Panc1 (cell line): ENCODE results near the gene TARBP2.
A peak's percentile ranks its signal among the peaks of the same experiment; 100 is the strongest.

Experiments used
- POLR2AphosphoS5 ChIP-seq: IDR thresholded peaks from 2 replicates; pipeline ENCODE4 v1.6.1; 2012; ENCODE audit warnings: mild to moderate bottlenecking, low read depth, low read length, moderate library complexity
- TCF7L2 ChIP-seq: IDR thresholded peaks from 2 replicates; pipeline ENCODE4 v1.6.1; 2011; ENCODE audit warnings: mild to moderate bottlenecking, low read depth, low read length, inconsistent platforms
- TF ChIP-seq, protein P1 (sequence below): fragments of 450-650 bp; IDR thresholded peaks from 2 replicates; pipeline ENCODE4 v1.5.1; 2017; ENCODE audit warnings: mild to moderate bottlenecking
- TF ChIP-seq, protein P2 (sequence below), 2 experiments: IDR thresholded peaks; 2 replicates each; pipeline ENCODE4 v1.6.1; 2011 to 2012; ENCODE audit warnings: low read depth in 2 of 2, control low read depth in 1 of 2, low read length in 1 of 2, mild to moderate bottlenecking in 1 of 2, moderate library complexity in 1 of 2; ENCODE audit not compliant: insufficient read depth in 1 of 2

DNA sequence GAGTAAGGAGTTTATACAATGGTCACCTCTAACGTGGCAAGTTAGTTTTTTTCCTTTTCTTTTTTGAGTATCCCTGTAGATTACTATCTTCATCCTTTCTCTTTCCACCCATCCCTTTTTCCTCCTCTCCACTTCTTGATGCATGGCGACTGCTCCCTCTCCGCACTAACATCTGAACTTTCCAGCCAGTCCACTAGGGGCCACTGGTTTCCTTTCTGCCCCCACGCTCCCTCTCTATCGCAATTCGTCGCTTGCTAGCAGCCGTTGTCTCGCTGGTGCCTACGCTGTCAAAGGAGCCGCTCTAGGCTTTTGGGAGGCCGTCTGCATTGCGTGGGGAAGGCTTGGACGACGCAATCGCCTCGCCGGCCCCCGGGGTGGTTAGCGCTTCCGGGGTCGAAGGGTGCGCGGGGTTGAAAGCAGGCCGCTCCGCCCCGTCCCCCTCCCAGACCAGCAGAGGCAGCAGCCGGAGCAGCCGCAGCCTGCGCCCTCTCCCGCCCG is 49.4 kb upstream of the TARBP2 start, which contains the start of gene PCBP2:
- TF ChIP-seq, protein P1, sequence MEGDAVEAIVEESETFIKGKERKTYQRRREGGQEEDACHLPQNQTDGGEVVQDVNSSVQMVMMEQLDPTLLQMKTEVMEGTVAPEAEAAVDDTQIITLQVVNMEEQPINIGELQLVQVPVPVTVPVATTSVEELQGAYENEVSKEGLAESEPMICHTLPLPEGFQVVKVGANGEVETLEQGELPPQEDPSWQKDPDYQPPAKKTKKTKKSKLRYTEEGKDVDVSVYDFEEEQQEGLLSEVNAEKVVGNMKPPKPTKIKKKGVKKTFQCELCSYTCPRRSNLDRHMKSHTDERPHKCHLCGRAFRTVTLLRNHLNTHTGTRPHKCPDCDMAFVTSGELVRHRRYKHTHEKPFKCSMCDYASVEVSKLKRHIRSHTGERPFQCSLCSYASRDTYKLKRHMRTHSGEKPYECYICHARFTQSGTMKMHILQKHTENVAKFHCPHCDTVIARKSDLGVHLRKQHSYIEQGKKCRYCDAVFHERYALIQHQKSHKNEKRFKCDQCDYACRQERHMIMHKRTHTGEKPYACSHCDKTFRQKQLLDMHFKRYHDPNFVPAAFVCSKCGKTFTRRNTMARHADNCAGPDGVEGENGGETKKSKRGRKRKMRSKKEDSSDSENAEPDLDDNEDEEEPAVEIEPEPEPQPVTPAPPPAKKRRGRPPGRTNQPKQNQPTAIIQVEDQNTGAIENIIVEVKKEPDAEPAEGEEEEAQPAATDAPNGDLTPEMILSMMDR = peak; percentile 93
- TF ChIP-seq POLR2AphosphoS5 (peak; percentile 75), TCF7L2 (peak; percentile 93)
- TF ChIP-seq, protein P2, sequence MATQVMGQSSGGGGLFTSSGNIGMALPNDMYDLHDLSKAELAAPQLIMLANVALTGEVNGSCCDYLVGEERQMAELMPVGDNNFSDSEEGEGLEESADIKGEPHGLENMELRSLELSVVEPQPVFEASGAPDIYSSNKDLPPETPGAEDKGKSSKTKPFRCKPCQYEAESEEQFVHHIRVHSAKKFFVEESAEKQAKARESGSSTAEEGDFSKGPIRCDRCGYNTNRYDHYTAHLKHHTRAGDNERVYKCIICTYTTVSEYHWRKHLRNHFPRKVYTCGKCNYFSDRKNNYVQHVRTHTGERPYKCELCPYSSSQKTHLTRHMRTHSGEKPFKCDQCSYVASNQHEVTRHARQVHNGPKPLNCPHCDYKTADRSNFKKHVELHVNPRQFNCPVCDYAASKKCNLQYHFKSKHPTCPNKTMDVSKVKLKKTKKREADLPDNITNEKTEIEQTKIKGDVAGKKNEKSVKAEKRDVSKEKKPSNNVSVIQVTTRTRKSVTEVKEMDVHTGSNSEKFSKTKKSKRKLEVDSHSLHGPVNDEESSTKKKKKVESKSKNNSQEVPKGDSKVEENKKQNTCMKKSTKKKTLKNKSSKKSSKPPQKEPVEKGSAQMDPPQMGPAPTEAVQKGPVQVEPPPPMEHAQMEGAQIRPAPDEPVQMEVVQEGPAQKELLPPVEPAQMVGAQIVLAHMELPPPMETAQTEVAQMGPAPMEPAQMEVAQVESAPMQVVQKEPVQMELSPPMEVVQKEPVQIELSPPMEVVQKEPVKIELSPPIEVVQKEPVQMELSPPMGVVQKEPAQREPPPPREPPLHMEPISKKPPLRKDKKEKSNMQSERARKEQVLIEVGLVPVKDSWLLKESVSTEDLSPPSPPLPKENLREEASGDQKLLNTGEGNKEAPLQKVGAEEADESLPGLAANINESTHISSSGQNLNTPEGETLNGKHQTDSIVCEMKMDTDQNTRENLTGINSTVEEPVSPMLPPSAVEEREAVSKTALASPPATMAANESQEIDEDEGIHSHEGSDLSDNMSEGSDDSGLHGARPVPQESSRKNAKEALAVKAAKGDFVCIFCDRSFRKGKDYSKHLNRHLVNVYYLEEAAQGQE (IDR thresholded peaks at IDR 0.05; ENCODE audit: insufficient read depth in 1 of 2, low read depth in 2 of 2, low read length in 1 of 2) = peak in 1 of 2 experiments; percentile 60; a peak in 1 of 4 replicates
